Neural crest cell (in vitro differentiated cells): ENCODE measurements around the gene ERC2. TPM values are rescaled to one million over a fixed set of nuclear protein-coding genes. Genes with fewer than 3 reads are reported as not detected.
A peak's percentile ranks its signal among the peaks of the same experiment; 100 is the strongest.

Experiments
- DNase-seq: peaks from one replicate; pipeline ENCODE4 v3.0.0; 2021; ENCODE audit warnings: low read depth, mixed read lengths, low spot score
- H3K27ac Mint-ChIP-seq: one replicate; pipeline ENCODE4 v1.8.0; 2021; ENCODE audit warnings: mild to moderate bottlenecking, mixed read lengths; ENCODE audit not compliant: unreplicated experiment
- H3K27me3 Mint-ChIP-seq: 2 replicates; pipeline ENCODE4 v1.8.0; 2021; ENCODE audit warnings: low read depth, mild to moderate bottlenecking, mixed read lengths
- H3K36me3 Mint-ChIP-seq: 2 replicates; pipeline ENCODE4 v1.8.0; 2021; ENCODE audit warnings: low read depth, mild to moderate bottlenecking, mixed read lengths
- H3K4me1 Mint-ChIP-seq: 2 replicates; pipeline ENCODE4 v1.8.0; 2021; ENCODE audit warnings: mixed read lengths
- H3K4me3 Mint-ChIP-seq: one replicate; pipeline ENCODE4 v1.8.0; 2021; ENCODE audit warnings: mild to moderate bottlenecking, mixed read lengths
- H3K9me3 Mint-ChIP-seq: 2 replicates; pipeline ENCODE4 v1.8.0; 2021; ENCODE audit warnings: mixed read lengths
- CTCF ChIP-seq: fragments of 200-600 bp; sonication (generic); conservative IDR thresholded peaks from 2 replicates; pipeline ENCODE4 v1.5.0; 2021; ENCODE audit warnings: antibody characterized with exemption, mild to moderate bottlenecking
- total RNA-seq: library from RNA; stranded (reverse); gene quantifications from 2 replicates; pipeline ENCODE4 v1.2.1, GENCODE V29; 2021

The ERC2 gene
- total RNA-seq, 1 donor from 2014 or later: 13.5 TPM

DNA sequence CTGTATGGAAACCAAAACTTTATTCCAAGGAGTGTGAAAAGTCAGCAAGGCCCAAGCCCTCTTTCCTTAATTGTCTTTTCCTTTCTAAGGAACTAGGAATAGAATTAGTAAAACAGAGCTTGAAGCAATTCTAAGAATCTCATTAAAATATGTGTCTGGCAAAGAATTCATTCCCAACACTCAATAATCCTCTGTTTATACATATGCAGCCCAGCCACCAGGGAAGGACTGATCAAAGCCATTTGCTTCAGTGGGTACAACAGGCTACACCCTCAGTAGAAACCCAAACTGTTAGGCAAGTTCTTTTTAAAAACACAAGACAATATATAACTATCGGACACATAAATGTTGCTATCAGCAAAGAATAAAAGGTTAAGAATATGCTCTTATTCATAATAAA is 266.9 kb downstream of the ERC2 start:
- no peak overlapping the region for H3K27ac Mint-ChIP-seq
- H3K4me1 Mint-ChIP-seq: no peaks in the 10 kb centered on the region
- no peak for DNase-seq
- H3K4me3 Mint-ChIP-seq: no peak overlapping the region
- H3K27me3 Mint-ChIP-seq: no peaks in the 10 kb centered on the region
- H3K36me3 Mint-ChIP-seq: no peaks in the 10 kb centered on the region
- TF ChIP-seq CTCF: no peak
- no peaks in the 10 kb centered on the region for H3K9me3 Mint-ChIP-seq

- no peaks in the 10 kb centered on the region for H3K36me3 Mint-ChIP-seq
- H3K27me3 Mint-ChIP-seq: no peaks in the 10 kb centered on the region
- H3K4me3 Mint-ChIP-seq: no peak overlapping the region
- no peak for DNase-seq
- no peaks in the 10 kb centered on the region for H3K4me1 Mint-ChIP-seq
- no peak overlapping the region for H3K27ac Mint-ChIP-seq
- no peak for TF ChIP-seq CTCF
- H3K9me3 Mint-ChIP-seq: no peaks in the 10 kb centered on the region
Observed at GRCh38 chr3:56200251-56200650, 268.0 kb downstream of the ERC2 start.

DNA sequence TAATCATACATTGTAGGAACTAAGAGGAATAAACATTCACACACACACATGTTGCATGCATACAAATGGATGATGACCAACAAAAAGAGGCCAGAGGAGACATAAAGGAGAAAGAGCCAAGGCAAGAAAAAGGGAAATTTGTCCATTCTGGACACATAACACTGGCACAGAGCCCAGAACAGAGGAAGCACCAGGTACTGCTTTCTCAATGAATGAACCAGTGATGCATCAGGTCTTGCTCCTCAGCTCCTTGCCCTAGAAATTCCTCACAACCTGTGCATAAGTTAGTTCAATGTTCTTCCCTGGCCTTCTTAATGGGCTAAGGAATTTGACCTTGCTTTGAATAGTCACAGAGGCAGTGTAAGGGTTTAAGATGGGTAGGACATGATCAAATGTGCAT is 270.3 kb downstream of the ERC2 start:
- no peaks in the 10 kb centered on the region for H3K4me1 Mint-ChIP-seq
- no peaks in the 10 kb centered on the region for H3K36me3 Mint-ChIP-seq
- DNase-seq: no peak
- H3K27ac Mint-ChIP-seq: peak overlapping the region; percentile 1
- TF ChIP-seq CTCF: no peak
- H3K9me3 Mint-ChIP-seq: no peaks in the 10 kb centered on the region
- no peak overlapping the region for H3K4me3 Mint-ChIP-seq
- no peaks in the 10 kb centered on the region for H3K27me3 Mint-ChIP-seq

DNA sequence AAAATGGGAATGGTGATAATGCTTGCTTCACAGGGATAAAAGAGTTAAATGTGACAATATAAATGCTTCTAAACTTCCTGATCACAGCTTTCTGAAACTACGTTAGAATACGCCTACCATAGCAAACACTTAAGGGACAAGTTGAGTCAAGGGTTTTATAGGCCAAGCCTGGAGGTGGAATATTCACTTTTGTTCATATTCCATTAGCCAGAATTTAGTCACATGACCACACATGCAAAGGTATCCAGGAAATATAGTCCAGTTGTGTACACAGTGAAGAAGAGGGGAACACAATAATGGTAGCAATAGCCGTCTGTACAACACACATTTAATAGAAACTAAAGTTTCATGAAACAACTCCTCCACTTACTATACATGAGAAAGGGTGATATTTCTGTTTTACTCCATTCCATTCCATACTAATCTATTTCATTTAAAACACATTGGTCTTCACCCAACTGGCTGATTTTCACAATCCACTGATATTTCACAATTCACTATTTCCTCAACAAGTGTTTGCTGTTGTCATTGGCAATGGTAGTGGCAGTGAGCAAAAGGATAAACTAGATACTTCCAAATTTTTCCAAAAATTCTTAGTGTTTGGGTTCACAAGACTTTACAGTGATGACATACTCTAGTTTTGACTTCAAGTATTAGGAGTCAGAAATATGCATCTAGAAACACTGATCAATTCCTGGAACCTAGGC is 270.9 kb downstream of the ERC2 start:
- no peak for DNase-seq
- Mint-ChIP-seq H3K4me3 (no peak overlapping the region), H3K4me1 (no peaks in the 10 kb centered on the region), H3K27ac (no peak overlapping the region), H3K27me3 (no peaks in the 10 kb centered on the region), H3K9me3 (no peaks in the 10 kb centered on the region), H3K36me3 (no peaks in the 10 kb centered on the region)
- TF ChIP-seq CTCF: no peak

DNA sequence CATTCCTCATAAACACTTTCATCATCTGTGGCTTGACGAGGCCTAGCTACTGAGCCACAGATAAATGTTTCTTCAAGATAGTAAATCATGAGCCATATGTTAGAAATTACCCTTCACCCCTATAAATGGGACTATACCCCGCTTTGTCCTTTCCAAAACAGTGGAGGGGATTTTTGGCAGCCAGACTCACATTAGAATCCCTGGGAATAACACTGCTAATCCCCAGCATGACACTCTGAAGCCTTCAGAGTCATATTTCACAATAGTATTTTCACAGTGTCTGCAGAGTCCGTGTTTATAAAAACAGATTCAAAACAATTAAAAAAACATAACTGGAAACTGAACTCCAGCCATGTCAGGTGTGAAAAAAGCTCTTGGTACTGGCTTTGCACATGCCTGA is 271.6 kb downstream of the ERC2 start:
- H3K9me3 Mint-ChIP-seq: no peaks in the 10 kb centered on the region
- no peak overlapping the region for H3K4me3 Mint-ChIP-seq
- no peak for TF ChIP-seq CTCF
- H3K27ac Mint-ChIP-seq: no peak overlapping the region
- H3K4me1 Mint-ChIP-seq: no peaks in the 10 kb centered on the region
- no peaks in the 10 kb centered on the region for H3K36me3 Mint-ChIP-seq
- H3K27me3 Mint-ChIP-seq: no peaks in the 10 kb centered on the region
- no peak for DNase-seq

DNA sequence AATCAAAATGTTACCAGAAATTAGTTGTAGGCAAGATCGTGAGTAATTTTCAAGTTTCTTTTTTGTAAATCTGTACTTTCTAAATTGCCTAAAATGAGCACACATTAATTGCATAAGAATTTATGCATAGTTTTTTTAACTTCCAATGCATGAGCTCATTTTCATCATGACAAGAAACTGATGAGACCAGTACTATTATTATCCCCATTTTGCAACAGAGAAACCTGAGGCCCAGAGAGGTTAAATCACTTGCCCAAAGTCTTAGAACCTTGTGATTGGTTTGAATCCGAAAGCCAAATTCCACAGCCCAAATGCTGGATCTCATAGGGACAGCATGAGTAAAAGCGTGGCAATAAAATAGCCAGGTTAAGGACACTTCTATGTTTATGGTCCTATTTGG is 274.7 kb downstream of the ERC2 start:
- no peak overlapping the region for H3K27ac Mint-ChIP-seq
- no peaks in the 10 kb centered on the region for H3K27me3 Mint-ChIP-seq
- no peak for TF ChIP-seq CTCF
- H3K36me3 Mint-ChIP-seq: no peaks in the 10 kb centered on the region
- H3K4me1 Mint-ChIP-seq: no peaks in the 10 kb centered on the region
- DNase-seq: no peak
- no peak overlapping the region for H3K4me3 Mint-ChIP-seq
- H3K9me3 Mint-ChIP-seq: no peaks in the 10 kb centered on the region
